Keratinocyte (primary cell): Measurements from ENCODE around the gene SLC7A4. TPM values are rescaled to one million over a fixed set of nuclear protein-coding genes. Genes with fewer than 3 reads are reported as not detected.

ENCODE experiments used
- DNase-seq: peaks from one replicate; pipeline ENCODE4 v3.0.0-alpha.2; 2011; ENCODE audit warnings: low read depth, missing footprints, low spot score
- FAIRE-seq: peaks from 2 replicates; lab custom pipeline; 2011; peaks lifted over from hg19 to GRCh38; lab: Jason Lieb, UNC
- H2AFZ ChIP-seq: 2 replicates; pipeline ENCODE4 v1.6.0; 2012; ENCODE audit warnings: low read length, control low read depth, inconsistent platforms; ENCODE audit not compliant: control insufficient read depth
- H3K27ac ChIP-seq: 2 replicates; pipeline ENCODE4 v1.5.1; 2011; ENCODE audit warnings: low read length; ENCODE audit not compliant: control insufficient read depth, insufficient read depth
- H3K27me3 ChIP-seq: 3 replicates; pipeline ENCODE4 v1.6.0; 2011; ENCODE audit warnings: low read length; ENCODE audit not compliant: control insufficient read depth, insufficient read depth; ENCODE audit errors: extremely low read depth
- H3K36me3 ChIP-seq, 2 experiments: 2 replicates in 1 of 2; 3 replicates in 1 of 2; pipeline ENCODE4 v1.5.1; 2011; ENCODE audit warnings: low read length in 2 of 2, mild to moderate bottlenecking in 1 of 2; ENCODE audit not compliant: control insufficient read depth in 2 of 2, insufficient read depth in 2 of 2; ENCODE audit errors: extremely low read depth in 1 of 2
- H3K4me1 ChIP-seq: 3 replicates; pipeline ENCODE4 v1.5.1; 2011; ENCODE audit warnings: low read length; ENCODE audit not compliant: control insufficient read depth, insufficient read depth; ENCODE audit errors: extremely low read depth
- H3K4me2 ChIP-seq: 3 replicates; pipeline ENCODE4 v1.6.0; 2011; ENCODE audit warnings: low read depth, low read length; ENCODE audit not compliant: control insufficient read depth, insufficient read depth; ENCODE audit errors: extremely low read depth
- H3K4me3 ChIP-seq, 3 experiments: fragments of 200-600 bp in 1 of 3; sonication (generic) in 1 of 3; 2 replicates in 2 of 3; 3 replicates in 1 of 3; pipeline ENCODE4 v1.5.1; 2011 to 2016; ENCODE audit warnings: low read length in 3 of 3, mild to moderate bottlenecking in 3 of 3, control low read depth in 2 of 3, inconsistent platforms in 1 of 3, low read depth in 1 of 3, mixed read lengths in 1 of 3, mixed run types in 1 of 3, moderate library complexity in 1 of 3; ENCODE audit not compliant: control insufficient read depth in 2 of 3, insufficient read depth in 2 of 3; ENCODE audit errors: extremely low read depth in 1 of 3
- H3K79me2 ChIP-seq: 2 replicates; pipeline ENCODE4 v1.6.0; 2012; ENCODE audit warnings: low read length; ENCODE audit not compliant: control insufficient read depth, insufficient read depth
- H3K9ac ChIP-seq: 3 replicates; pipeline ENCODE4 v1.6.0; 2011; ENCODE audit warnings: low read length; ENCODE audit not compliant: control insufficient read depth, insufficient read depth; ENCODE audit errors: extremely low read depth
- H3K9me1 ChIP-seq: 3 replicates; pipeline ENCODE4 v1.6.0; 2011; ENCODE audit warnings: low read length; ENCODE audit not compliant: control insufficient read depth, insufficient read depth; ENCODE audit errors: extremely low read depth
- H3K9me3 ChIP-seq: 2 replicates; pipeline ENCODE4 v1.5.1; 2012; ENCODE audit warnings: low read depth, low read length; ENCODE audit not compliant: control insufficient read depth
- H4K20me1 ChIP-seq: 3 replicates; pipeline ENCODE4 v1.6.0; 2011; ENCODE audit warnings: low read length; ENCODE audit not compliant: control insufficient read depth, insufficient read depth; ENCODE audit errors: extremely low read depth
- CTCF ChIP-seq, 3 experiments: IDR thresholded peaks in 1 of 3; conservative IDR thresholded peaks in 1 of 3; optimal IDR thresholded peaks in 1 of 3; 2 replicates in 2 of 3; 3 replicates in 1 of 3; pipeline versions ENCODE3 to v1.5.1; 2011; ENCODE audit warnings: low read length in 3 of 3, mild to moderate bottlenecking in 3 of 3, moderate library complexity in 2 of 3, control low read depth in 1 of 3, inconsistent platforms in 1 of 3; ENCODE audit not compliant: insufficient read depth in 2 of 3; ENCODE audit errors: extremely low read depth in 1 of 3
- EZH2 ChIP-seq: IDR thresholded peaks from one replicate; pipeline ENCODE4 v1.6.1; 2012; ENCODE audit warnings: inconsistent platforms, mild to moderate bottlenecking, low read length, moderate library complexity
- dilution Hi-C: fragments of 300-500 bp; cut with MboI; formaldehyde crosslinking; loops from one replicate; pipeline ENCODE4 v1.7.0; 2020; ENCODE audit warnings: low sequenced_read_pairs; ENCODE audit not compliant: extremely low pct_ligation_motif_present
- polyA plus RNA-seq, 5 experiments: library from polyadenylated mRNA; depleted of rRNA in 3 of 5; stranded (reverse) in 3 of 5; stranded (forward) in 1 of 5; unstranded in 1 of 5; fragments of >200 nt; gene quantifications; 1 replicate in 1 of 5; 2 replicates in 3 of 5; 3 replicates in 1 of 5; pipeline versions ENCODE4 v1.2.1 to v1.2.3, GENCODE V29; 2011 to 2012; ENCODE audit warnings: missing spikeins in 2 of 5, low read depth in 1 of 5, low replicate concordance in 1 of 5

Gene SLC7A4
- polyA plus RNA-seq, 1 donor (not counting 4 experiments of a cell fraction or from before 2014, with no cell fraction given): 0.10 TPM

- TF ChIP-seq EZH2 (no peak), CTCF (optimal IDR thresholded peaks at IDR 0.05 in 1 of 3, IDR thresholded peaks at IDR 0.05 in 1 of 3, conservative IDR thresholded peaks at IDR 0.05 in 1 of 3; ENCODE audit: extremely low read depth in 1 of 3, insufficient read depth in 2 of 3, low read length in 3 of 3) (no peak)
- H3K27me3 ChIP-seq: no peaks in the 10 kb centered on the region
- H3K4me3 ChIP-seq: peak overlapping the region; percentile 52 to 67 (median 61)
- H3K9ac ChIP-seq: peak overlapping the region; percentile 61
- peaks cover 23% of the 10 kb centered on the region for H3K4me1 ChIP-seq
- H3K9me3 ChIP-seq: no peaks in the 10 kb centered on the region
- H3K4me2 ChIP-seq: peak overlapping the region; percentile 91
- peak overlapping the region; percentile 49 for H3K27ac ChIP-seq
- peak; percentile 13 for FAIRE-seq
- dilution Hi-C loops: no loop called here
- H3K79me2 ChIP-seq: no peaks in the 10 kb centered on the region
- no peaks in the 10 kb centered on the region for H4K20me1 ChIP-seq
- H3K36me3 ChIP-seq: no peaks in the 10 kb centered on the region
- no peaks in the 10 kb centered on the region for H3K9me1 ChIP-seq
- no peak for DNase-seq
- H2AFZ ChIP-seq: peak overlapping the region; percentile 83
Observed at GRCh38 chr22:21014202-21014725, 18.1 kb downstream of the SLC7A4 start.

- dilution Hi-C loops: no loop called here
- H3K9ac ChIP-seq: peak overlapping the region; percentile 61
- FAIRE-seq (no peak), DNase-seq (no peak)
- no peaks in the 10 kb centered on the region for H3K27me3 ChIP-seq
- H3K4me2 ChIP-seq: peak overlapping the region; percentile 91
- H4K20me1 ChIP-seq: no peaks in the 10 kb centered on the region
- no peaks in the 10 kb centered on the region for H3K9me3 ChIP-seq
- no peaks in the 10 kb centered on the region for H3K9me1 ChIP-seq
- peak overlapping the region; percentile 52 to 67 (median 61) for H3K4me3 ChIP-seq
- H3K4me1 ChIP-seq: peaks cover 23% of the 10 kb centered on the region
- peak overlapping the region; percentile 83 for H2AFZ ChIP-seq
- H3K36me3 ChIP-seq: peaks cover 0 to under 1% of the 10 kb centered on the region in 2 experiments
- peak overlapping the region; percentile 49 for H3K27ac ChIP-seq
- TF ChIP-seq CTCF (optimal IDR thresholded peaks at IDR 0.05 in 1 of 3, IDR thresholded peaks at IDR 0.05 in 1 of 3, conservative IDR thresholded peaks at IDR 0.05 in 1 of 3; ENCODE audit: extremely low read depth in 1 of 3, insufficient read depth in 2 of 3, low read length in 3 of 3): no peak
- no peak for TF ChIP-seq EZH2
- no peaks in the 10 kb centered on the region for H3K79me2 ChIP-seq
Observed at GRCh38 chr22:21013657-21014201, 18.6 kb downstream of the SLC7A4 start.
